ENCODE results near the gene GMDS. TPM values are rescaled to one million over a fixed set of nuclear protein-coding genes. Genes with fewer than 3 reads are reported as not detected.

GMDS gene
- total and polyA plus RNA-seq, 2 donors (not counting 1 experiment from before 2014, with no cell fraction given), result 12.7 to 34.5 TPM

DNA sequence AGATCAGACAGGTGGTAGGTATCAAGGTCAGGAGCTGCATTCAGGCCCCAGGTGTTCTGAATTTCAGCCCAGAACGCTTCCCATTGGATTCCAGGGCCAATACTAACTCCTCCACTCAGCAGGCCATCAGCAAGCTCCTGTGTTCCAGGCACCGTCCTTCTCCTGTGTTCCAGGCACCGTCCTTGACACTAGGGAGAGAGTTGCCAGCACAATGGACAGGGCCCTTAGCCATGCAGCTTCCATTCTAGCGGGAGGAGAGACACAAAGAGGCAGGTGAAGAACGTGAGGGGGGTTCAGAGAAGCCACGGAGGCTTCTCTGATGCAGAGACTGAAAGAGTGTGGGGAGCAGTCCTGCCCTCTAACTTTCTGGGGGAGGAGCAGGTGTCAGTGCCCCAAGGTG is 558.0 kb downstream of the GMDS start:
- H2AFZ ChIP-seq (ENCODE audit: low read length), result no peak overlapping the region
- DNase-seq (ENCODE audit: low read depth in 2 of 2), result no peak
- peaks cover 8% of the 10 kb centered on the region for H3K4me1 ChIP-seq (ENCODE audit: control insufficient read depth, extremely low read depth, insufficient read depth, low read length)
- no peaks in the 10 kb centered on the region for H3K9me3 ChIP-seq (ENCODE audit: control insufficient read depth, insufficient read depth, low read depth, low read length)
- no peak overlapping the region for H3K4me2 ChIP-seq (ENCODE audit: extremely low read depth, insufficient read depth, low read length)
- H3K36me3 ChIP-seq (ENCODE audit: control insufficient read depth, insufficient read depth, low read length), result no peaks in the 10 kb centered on the region
- H3K79me2 ChIP-seq (ENCODE audit: control insufficient read depth, insufficient read depth, low read length), result no peaks in the 10 kb centered on the region
- H3K4me3 ChIP-seq (replicated peaks in 1 of 4; ENCODE audit: control extremely low read depth in 1 of 4, insufficient read depth in 1 of 4, low read depth in 3 of 4, low read length in 4 of 4), result no peak overlapping the region
- H3K9ac ChIP-seq (ENCODE audit: insufficient read depth, low read length), result no peak overlapping the region
- no peak overlapping the region for H3K27ac ChIP-seq (ENCODE audit: insufficient read depth, low read length)
- H4K20me1 ChIP-seq (ENCODE audit: control insufficient read depth, extremely low read depth, insufficient read depth, low read length), result no peaks in the 10 kb centered on the region
- TF ChIP-seq, protein P1, sequence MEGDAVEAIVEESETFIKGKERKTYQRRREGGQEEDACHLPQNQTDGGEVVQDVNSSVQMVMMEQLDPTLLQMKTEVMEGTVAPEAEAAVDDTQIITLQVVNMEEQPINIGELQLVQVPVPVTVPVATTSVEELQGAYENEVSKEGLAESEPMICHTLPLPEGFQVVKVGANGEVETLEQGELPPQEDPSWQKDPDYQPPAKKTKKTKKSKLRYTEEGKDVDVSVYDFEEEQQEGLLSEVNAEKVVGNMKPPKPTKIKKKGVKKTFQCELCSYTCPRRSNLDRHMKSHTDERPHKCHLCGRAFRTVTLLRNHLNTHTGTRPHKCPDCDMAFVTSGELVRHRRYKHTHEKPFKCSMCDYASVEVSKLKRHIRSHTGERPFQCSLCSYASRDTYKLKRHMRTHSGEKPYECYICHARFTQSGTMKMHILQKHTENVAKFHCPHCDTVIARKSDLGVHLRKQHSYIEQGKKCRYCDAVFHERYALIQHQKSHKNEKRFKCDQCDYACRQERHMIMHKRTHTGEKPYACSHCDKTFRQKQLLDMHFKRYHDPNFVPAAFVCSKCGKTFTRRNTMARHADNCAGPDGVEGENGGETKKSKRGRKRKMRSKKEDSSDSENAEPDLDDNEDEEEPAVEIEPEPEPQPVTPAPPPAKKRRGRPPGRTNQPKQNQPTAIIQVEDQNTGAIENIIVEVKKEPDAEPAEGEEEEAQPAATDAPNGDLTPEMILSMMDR (conservative IDR thresholded peaks at IDR 0.05 in 1 of 2, IDR thresholded peaks at IDR 0.05 in 1 of 2; ENCODE audit: low read depth in 1 of 2, low read length in 2 of 2), result no peak
- TF ChIP-seq EZH2 (IDR thresholded peaks at IDR 0.05; ENCODE audit: low read length, missing control alignments), result no peak
- no peaks in the 10 kb centered on the region for H3K27me3 ChIP-seq (ENCODE audit: control insufficient read depth, insufficient read depth, low read length)

DNA sequence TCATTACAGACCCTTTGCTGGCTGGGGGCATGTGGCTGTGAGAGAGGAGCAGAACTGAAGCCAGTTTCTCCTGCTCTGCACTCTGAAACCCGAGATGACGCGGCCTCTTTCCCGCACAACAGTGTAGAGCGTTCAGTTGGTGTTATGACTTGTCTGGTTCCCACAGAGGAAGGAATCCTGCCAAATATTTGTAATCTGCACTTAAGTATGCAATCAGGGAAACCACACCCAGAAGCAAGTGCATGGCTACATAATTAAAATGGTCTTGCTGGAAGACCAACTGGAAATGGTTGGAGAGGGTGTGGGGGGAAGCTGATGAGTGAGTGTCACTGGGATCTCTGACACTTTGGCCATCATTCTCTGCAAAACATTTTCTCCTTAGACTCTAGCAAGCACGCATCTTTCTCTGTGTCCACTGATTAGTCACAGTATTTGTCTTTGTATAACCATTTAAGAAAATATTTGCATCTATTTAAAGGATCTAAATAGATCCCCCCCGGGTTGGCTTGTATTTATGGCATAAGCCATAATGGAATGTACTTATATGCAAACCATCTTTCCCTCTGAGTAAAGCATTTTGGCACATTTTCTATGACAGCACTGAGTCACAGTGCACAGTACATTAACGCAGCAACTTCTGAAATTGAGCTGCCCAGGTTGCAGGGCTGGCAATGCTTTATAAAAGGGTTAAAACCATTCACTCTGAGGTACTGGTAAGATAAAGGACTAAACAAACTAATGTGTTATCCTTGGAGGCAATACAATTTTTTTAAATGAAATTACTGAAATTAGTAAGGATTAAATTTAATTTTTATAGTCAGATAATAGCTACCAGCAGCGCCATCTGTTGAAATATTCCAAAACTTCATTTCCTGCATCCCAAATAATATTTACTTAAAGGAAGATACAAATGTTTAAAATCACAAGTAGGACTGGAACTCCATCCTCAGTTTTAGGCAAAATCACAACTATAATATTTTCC is 559.0 kb downstream of the GMDS start:
- no peaks in the 10 kb centered on the region for H3K36me3 ChIP-seq (ENCODE audit: control insufficient read depth, insufficient read depth, low read length)
- peak overlapping the region; percentile 83 for H3K4me2 ChIP-seq (ENCODE audit: extremely low read depth, insufficient read depth, low read length)
- H2AFZ ChIP-seq (ENCODE audit: low read length), result no peak overlapping the region
- H4K20me1 ChIP-seq (ENCODE audit: control insufficient read depth, extremely low read depth, insufficient read depth, low read length), result no peaks in the 10 kb centered on the region
- no peaks in the 10 kb centered on the region for H3K9me3 ChIP-seq (ENCODE audit: control insufficient read depth, insufficient read depth, low read depth, low read length)
- H3K79me2 ChIP-seq (ENCODE audit: control insufficient read depth, insufficient read depth, low read length), result no peaks in the 10 kb centered on the region
- H3K27ac ChIP-seq (ENCODE audit: insufficient read depth, low read length), result peak overlapping the region; percentile 68
- DNase-seq (ENCODE audit: low read depth in 2 of 2), result peak; percentile 93 to 99
- H3K4me3 ChIP-seq (replicated peaks in 1 of 4; ENCODE audit: control extremely low read depth in 1 of 4, insufficient read depth in 1 of 4, low read depth in 3 of 4, low read length in 4 of 4), result no peak overlapping the region
- no peak overlapping the region for H3K9ac ChIP-seq (ENCODE audit: insufficient read depth, low read length)
- H3K27me3 ChIP-seq (ENCODE audit: control insufficient read depth, insufficient read depth, low read length), result no peaks in the 10 kb centered on the region
- H3K4me1 ChIP-seq (ENCODE audit: control insufficient read depth, extremely low read depth, insufficient read depth, low read length), result peaks cover 8% of the 10 kb centered on the region
- TF ChIP-seq EZH2 (IDR thresholded peaks at IDR 0.05; ENCODE audit: low read length, missing control alignments), result no peak
- TF ChIP-seq, protein P1 (conservative IDR thresholded peaks at IDR 0.05 in 1 of 2, IDR thresholded peaks at IDR 0.05 in 1 of 2; ENCODE audit: low read depth in 1 of 2, low read length in 2 of 2), result peak in 1 of 2 donors; percentile 30

DNA sequence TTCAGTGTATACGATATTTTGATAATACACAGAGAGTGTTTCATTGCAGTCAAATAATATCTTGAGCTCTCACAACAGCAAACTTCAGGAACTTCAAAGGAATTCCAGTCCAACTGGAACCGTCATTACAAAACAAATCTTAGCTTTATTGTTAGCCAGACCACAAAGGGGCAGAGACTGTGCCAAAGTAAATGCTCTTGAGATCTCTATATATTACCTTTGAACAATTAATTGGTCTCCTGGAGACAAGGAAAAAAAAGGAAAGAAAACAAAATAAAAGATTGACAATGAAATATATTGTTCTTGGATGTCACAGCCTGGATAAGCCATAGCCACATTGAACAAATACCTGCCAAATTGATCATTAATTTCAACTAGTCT is 565.7 kb downstream of the GMDS start:
- Histone ChIP-seq H2AFZ (ENCODE audit: low read length) (no peak overlapping the region), H3K79me2 (ENCODE audit: control insufficient read depth, insufficient read depth, low read length) (no peaks in the 10 kb centered on the region), H3K36me3 (ENCODE audit: control insufficient read depth, insufficient read depth, low read length) (no peaks in the 10 kb centered on the region), H3K27ac (ENCODE audit: insufficient read depth, low read length) (no peak overlapping the region), H3K4me1 (ENCODE audit: control insufficient read depth, extremely low read depth, insufficient read depth, low read length) (no peaks in the 10 kb centered on the region), H3K9me3 (ENCODE audit: control insufficient read depth, insufficient read depth, low read depth, low read length) (no peaks in the 10 kb centered on the region), H3K4me3 (replicated peaks in 1 of 4; ENCODE audit: control extremely low read depth in 1 of 4, insufficient read depth in 1 of 4, low read depth in 3 of 4, low read length in 4 of 4) (no peak overlapping the region), H3K4me2 (ENCODE audit: extremely low read depth, insufficient read depth, low read length) (no peak overlapping the region), H3K27me3 (ENCODE audit: control insufficient read depth, insufficient read depth, low read length) (no peaks in the 10 kb centered on the region), H4K20me1 (ENCODE audit: control insufficient read depth, extremely low read depth, insufficient read depth, low read length) (no peaks in the 10 kb centered on the region), H3K9ac (ENCODE audit: insufficient read depth, low read length) (no peak overlapping the region)
- TF ChIP-seq, protein P1 (conservative IDR thresholded peaks at IDR 0.05 in 1 of 2, IDR thresholded peaks at IDR 0.05 in 1 of 2; ENCODE audit: low read depth in 1 of 2, low read length in 2 of 2), result no peak
- no peak for TF ChIP-seq EZH2 (IDR thresholded peaks at IDR 0.05; ENCODE audit: low read length, missing control alignments)
- peak in 1 of 2 donors; percentile 71 for DNase-seq (ENCODE audit: low read depth in 2 of 2)

All from fibroblast of lung (primary cell).